ENCODE data around the gene SPAG5. TPM values are rescaled to one million over a fixed set of nuclear protein-coding genes. Genes with fewer than 3 reads are reported as not detected.

Gene SPAG5
- 17.5 TPM for total RNA-seq

GRCh38 chr17:28598799-28599310 lies at the start of gene SPAG5:
Gene SPAG5, minus strand, starts transcription at chr17:28599025. Its CDS starts 79 bp downstream, at chr17:28598946.

GRCh38 chr17:28644787-28645575 lies 46.2 kb upstream of the SPAG5 start, which contains the start of gene BLTP2:
Gene BLTP2, minus strand, starts transcription at chr17:28645158. Its CDS starts 102 bp downstream, at chr17:28645056.

GRCh38 chr17:28613931-28614381 lies 15.1 kb upstream of the SPAG5 start, which contains the start of gene RSKR:
Gene RSKR, minus strand, starts transcription at chr17:28614185. Its CDS starts 24 bp downstream, at chr17:28614161.

GRCh38 chr17:28576758-28577465 lies 21.9 kb downstream of the SPAG5 start, which contains the start of gene ALDOC:
Gene ALDOC, minus strand, starts transcription at chr17:28576895. Its CDS starts 1,363 bp downstream, at chr17:28575532.

GRCh38 chr17:28571361-28572122 lies 27.3 kb downstream of the SPAG5 start, which contains the start of gene PIGS:
Gene PIGS, minus strand, starts transcription at chr17:28571524. Its CDS starts 28 bp downstream, at chr17:28571496.

GRCh38 chr17:28552176-28552999 lies 46.4 kb downstream of the SPAG5 start, which contains the start of gene UNC119:
Gene UNC119, minus strand, starts transcription at chr17:28552624. Its CDS starts 67 bp downstream, at chr17:28552557.

Other genes with a start within 250 kb of the SPAG5 start
- 52.9 TPM for gene POLDIP2, start 241.5 kb downstream of the SPAG5 start, total RNA-seq
- gene SEBOX, start 233.8 kb downstream of the SPAG5 start, total RNA-seq, result not detected
- 7.7 TPM for gene VTN, start 228.7 kb downstream of the SPAG5 start, total RNA-seq
- gene SARM1, start 227.3 kb downstream of the SPAG5 start, total RNA-seq, result 33.6 TPM
- gene SLC46A1, start 192.8 kb downstream of the SPAG5 start, total RNA-seq, result 21.6 TPM
- gene SLC13A2, start 125.4 kb downstream of the SPAG5 start, total RNA-seq, result 1.3 TPM
- gene FOXN1, start 92.7 kb downstream of the SPAG5 start, total RNA-seq, result not detected
- 288 TPM for gene UNC119, start 46.4 kb downstream of the SPAG5 start, total RNA-seq
- 44.8 TPM for gene PIGS, start 27.5 kb downstream of the SPAG5 start, total RNA-seq
- gene ALDOC, start 22.1 kb downstream of the SPAG5 start, total RNA-seq, result 134 TPM
- 29.6 TPM for gene RSKR, start 15.2 kb upstream of the SPAG5 start, total RNA-seq
- gene BLTP2, start 46.1 kb upstream of the SPAG5 start, total RNA-seq, result 100 TPM
- 55.7 TPM for gene SDF2, start 62.9 kb upstream of the SPAG5 start, total RNA-seq
- gene SUPT6H, start 63.2 kb upstream of the SPAG5 start, total RNA-seq, result 80.0 TPM
- gene PROCA1, start 112.9 kb upstream of the SPAG5 start, total RNA-seq, result 5.4 TPM
- 53.9 TPM for gene RAB34, start 118.8 kb upstream of the SPAG5 start, total RNA-seq
- 234 TPM for gene RPL23A, start 121.0 kb upstream of the SPAG5 start, total RNA-seq
- gene TLCD1, start 127.2 kb upstream of the SPAG5 start, total RNA-seq, result 1.1 TPM
- 3.1 TPM for gene NEK8, start 129.8 kb upstream of the SPAG5 start, total RNA-seq
- 28.9 TPM for gene TRAF4, start 145.0 kb upstream of the SPAG5 start, total RNA-seq
- 17.9 TPM for gene FAM222B, start 243.8 kb upstream of the SPAG5 start, total RNA-seq

Measured in camera-type eye (tissue), 1 donor.